GM21367 (cell line): ENCODE data around the gene ITCH.
"Not testable (repeated sequence)": the region's sequence is repeated elsewhere in the genome, so short reads cannot be mapped to it uniquely, and the experiment has no call there.

ENCODE experiments used
- ATAC-seq: cut with Tn5 transposase; IDR thresholded peaks from one replicate; pipeline ENCODE4 v1.9.1; 2021; ENCODE audit not compliant: unreplicated experiment

The ITCH gene

DNA sequence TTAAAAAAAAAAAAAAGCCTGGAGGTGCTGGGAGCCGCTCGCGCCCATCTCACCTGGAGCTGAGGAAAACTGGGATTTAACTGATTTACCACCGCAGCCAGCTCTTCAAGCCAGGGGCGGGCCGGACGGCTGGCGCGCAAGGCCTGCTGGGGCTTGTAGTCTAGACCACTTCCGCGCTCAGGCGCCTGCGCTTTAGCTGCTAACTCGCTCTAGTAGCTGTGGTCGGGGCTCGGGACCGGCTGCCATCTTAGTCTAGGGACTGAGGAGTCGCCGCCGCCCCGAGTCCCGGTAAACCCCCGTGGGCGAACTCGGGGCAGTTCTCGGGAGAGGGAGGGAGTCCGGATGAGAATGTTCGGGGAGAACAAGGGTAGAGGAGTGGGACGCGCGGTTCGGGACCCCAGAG is at the start of gene ITCH:
Gene ITCH, plus strand, starts transcription at position 212 of the 403 bp plus-strand sequence. CDS start 30,539 bp downstream, outside the sequence.
- ATAC-seq, result peak; percentile 76

GRCh38 chr20:34315236-34315635 is 47.8 kb upstream of the ITCH start:
- no peak for ATAC-seq

DNA sequence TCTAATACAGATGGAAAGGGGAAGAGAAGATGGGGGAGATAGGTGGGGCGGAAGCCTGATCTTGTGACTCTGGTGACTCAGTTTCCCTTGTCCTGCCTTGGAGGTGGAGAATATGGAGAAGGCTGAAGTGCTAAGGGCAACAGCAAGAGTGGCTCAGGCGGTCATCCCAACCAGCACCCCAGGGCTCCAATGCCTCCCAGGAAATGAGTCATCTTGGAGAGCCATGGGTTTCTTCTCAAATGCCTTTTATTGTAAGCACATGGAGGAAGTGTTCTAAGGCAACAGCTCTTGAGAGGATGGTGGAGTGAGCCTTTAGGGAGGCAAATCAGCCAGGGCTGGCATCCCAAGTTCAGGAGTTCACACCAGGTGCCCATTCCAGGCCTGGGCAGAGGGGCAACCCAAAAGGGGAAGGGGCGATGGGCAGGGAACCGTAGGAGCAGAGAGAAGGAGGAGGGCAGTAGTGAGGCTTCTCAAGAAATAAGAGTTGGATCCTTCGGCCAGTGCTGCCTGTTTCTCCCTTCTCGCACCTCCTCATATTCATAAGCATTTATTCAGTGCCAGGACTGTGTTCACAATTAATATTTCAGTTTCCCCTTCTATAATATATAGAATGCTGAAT is 46.8 kb upstream of the ITCH start:
- no peak for ATAC-seq

DNA sequence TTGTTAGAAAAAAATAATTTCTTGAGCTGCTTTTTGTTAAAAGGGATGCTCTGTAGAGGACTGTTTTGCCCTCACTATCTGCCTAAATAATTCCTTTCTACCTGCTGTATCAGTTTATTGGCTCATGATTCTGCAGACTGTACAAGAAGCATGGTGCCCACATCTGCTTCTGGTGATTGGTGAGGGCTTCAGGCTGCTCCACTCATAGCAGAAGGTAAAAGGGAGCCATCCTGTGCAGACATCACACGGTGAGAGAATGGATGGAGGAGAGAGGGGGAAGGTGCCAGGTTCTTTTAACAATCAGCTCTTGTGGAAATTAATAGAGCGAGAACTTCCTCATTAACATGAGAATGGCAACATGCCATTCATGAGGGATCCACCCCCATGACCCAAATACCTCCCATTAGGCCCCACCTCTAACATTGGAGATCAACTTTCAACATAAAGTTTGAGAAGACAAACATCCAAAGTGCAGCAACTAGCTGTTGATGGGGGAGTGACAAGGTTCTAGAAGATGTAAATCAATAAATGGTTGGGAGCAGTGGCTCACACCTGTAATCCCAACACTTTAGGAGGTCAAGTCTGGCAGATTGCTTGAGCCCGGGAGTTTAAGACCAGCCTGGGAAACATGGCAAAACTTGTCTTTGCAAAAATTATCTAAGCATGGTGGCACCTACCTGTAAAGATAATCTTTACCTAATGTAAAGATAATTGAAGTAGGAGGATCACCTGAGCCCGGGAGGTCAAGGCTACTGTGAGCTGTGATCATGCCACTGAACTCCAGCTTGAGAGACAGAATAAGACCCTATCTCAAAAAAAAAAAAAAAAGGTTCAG is 44.2 kb upstream of the ITCH start:
- no peak for ATAC-seq

DNA sequence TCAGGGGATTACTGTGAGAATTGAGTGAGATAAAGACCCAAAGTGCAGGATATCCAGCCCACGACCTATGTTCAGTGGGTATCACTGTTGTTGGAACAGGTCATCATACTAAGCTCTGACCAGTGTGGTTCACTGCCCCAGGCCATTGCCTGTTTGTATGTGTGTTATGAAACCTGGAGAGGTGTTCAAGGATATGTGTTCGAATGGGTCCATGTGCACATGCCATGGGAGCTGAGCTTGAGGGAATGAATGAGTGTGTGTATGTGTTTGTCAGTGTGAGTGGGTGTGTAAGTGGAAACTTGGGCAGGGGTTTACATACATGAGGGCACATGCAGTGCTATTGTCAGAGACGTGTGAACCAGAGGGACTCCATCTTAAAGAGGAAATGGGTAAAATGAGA is 42.2 kb upstream of the ITCH start:
- no peak for ATAC-seq

DNA sequence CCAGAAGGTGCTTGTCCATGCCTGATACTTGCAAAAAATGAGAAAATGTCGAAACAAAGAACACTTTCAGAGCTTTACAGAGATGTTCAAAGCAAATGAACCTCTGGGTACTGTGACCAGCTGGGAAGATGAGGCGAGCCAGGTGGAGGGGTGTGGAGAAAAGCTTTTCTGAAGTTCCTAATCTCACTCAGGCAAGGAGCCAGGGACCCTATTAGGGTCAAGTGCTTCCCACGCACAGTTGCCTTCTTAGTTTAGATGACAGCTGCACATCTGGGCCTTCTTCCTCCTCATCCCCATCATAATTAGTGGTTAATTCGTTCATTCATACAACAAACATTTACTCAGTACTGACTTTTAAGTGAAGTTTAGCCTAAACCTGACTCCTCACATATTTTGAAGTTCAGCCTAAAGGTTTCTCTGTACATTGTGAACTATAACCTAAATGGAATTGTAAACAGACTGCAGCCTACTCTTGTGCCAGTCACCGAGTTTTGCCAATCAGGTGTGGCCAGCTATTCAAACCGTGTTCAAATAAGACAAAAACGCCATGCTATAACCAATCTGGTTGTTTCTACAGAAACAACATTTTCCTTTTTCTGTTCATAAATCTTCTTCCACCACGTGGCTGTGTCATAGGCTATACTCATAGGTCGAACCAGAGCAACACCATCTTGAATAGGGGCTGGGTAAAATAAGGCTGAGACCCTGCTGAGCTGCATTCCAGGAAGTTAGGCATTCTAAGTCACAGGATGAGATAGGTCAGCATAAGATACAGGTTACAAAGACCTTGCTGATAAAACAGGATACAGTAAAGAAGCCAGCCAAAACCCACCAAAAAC is 40.6 kb upstream of the ITCH start:
- ATAC-seq, result no peak

DNA sequence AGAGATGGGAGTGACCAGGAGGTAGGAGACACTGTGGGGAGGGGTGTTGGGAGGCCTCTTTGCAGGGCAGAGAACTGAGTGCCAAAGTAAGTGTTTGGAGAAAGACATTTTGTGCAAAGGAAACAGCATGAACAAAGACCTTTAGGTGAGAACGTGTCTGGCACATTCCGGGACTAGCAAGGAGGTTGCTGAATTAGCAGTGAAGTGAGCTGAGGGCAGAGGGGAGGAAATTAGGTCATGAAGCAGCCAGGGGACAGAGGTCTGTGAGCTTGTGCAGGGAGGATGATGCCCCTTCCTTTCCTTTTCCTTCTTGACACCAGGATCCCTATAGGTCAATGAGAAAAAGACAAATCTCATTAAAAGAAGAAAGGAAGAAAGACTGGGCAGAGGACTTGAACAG is 38.5 kb upstream of the ITCH start:
- no peak for ATAC-seq

GRCh38 chr20:34328207-34328606 is 34.9 kb upstream of the ITCH start:
- not testable (repeated sequence) for ATAC-seq

DNA sequence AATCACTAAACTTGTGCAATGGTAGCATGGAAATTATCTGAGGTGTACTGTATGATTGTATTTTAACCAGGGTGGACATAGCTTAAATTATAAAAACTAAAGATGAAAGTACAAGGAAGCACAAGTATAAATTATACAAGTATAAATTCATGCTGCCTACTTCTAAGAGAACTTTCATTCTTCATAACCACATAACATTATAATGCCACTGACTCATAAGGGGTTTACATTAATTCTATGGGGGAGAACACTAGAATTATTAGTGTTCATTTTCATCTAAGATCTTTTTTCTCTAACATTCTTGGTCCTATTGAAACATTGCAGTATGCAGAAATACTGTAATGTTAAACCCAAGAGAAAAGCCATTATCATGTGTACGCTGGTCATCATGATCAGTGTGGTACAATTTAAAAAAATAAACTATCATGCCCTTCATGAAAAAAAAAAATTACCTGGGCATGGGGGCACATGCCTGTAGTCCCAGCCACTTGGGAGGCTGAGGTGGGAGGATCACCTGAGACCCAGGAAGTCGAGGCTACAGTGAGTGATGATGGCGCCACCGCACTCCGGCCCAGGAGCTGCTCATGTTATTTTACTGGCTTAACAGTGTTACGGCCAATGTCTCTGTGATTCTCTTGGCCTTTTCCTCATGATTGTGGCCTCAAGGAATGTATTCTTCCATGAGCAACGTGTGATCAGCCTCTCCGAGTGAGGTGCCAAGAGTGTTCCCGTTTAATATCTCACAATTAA is 34.0 kb upstream of the ITCH start:
- no peak for ATAC-seq

- not testable (repeated sequence) for ATAC-seq
These were observed 32.1 kb upstream of the ITCH start for GRCh38 chr20:34330861-34331544.

GRCh38 chr20:34331838-34332237 is 31.2 kb upstream of the ITCH start:
- no peak for ATAC-seq

DNA sequence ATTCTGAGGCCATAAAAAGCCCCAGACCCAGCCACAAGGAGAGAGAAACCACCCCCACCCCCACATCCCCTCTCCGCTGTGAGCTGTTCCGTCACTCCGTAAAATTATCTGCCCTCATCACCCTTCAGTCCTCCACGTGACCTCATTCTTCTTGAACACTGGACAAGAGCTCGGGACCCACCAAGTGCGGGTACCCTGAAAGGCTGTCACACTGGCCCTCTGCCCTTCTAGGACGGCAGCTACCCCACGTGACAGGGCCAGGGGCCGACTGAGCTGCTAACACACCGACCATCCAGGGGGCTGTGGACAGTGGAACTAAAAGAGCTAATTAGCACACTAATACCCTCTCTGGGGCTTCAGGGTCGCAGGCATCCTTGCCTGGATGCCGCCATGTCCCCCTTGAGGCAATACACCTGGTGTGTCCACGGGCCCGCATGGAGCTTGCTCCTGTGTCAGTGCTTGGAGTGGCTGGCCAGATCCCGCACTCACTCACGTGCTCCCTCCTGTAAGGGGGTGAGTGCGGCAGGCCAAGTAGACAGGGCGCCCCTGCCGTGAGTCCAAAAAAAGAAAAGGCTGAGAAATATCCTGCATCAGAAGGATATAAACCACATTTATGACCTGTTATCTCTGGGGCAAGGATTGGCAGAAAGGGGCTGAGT is 30.7 kb upstream of the ITCH start:
- ATAC-seq, result no peak

DNA sequence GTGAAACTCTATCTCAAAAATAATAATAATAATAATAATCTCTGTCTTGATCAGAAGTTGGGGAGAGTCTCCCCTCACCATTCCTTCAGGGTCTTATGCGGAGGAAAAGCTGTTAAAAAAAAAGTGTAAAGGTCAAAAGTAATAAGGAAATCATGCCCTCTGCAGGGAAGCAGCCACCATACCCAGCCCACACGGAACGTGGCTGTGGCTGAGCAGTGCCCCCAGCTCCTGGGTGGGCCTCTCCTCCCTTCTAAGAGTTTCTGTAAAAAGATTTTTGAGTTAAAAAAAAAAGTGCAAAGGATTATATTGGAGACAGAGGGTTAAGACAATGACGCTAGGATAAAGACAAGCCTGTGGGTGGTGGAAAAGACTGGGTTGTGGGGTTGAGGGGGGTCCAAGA is 29.3 kb upstream of the ITCH start:
- ATAC-seq, result no peak

DNA sequence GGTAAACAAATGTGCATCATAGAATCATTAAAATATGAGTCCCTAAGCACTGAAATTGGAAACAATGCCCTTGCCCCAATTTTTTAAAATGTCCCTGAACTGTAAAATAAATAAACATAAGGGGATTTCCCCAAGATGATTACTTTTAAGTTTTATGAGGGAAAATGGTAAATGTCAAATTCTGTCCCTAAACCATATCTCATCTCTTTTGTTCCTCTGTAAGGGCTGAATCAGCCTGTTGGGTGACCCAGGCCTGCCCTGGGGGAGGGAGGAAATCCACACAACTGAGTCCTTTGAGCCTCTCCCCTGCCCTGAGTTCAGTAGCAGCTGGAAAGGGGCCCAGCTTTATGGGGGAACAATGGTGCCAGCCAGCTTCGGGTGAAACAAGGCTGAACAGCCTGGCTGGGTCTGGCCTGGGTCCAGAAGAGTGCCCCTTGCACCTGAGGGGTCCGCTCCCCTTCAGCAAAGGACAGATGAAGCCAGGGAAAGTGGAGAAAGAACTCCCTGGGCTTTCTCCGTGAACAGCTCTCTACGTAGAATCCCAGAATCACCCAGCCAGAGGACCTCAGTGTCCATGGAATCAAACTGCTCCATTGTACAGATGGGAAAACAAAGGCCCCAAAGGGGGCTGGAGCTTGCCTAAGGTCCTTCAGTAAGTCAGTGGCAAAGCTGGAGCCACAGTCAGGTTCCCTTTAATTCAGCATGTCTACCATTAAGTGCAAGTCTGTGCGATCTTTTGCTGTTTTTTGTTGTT is 28.2 kb upstream of the ITCH start:
- no peak for ATAC-seq

DNA sequence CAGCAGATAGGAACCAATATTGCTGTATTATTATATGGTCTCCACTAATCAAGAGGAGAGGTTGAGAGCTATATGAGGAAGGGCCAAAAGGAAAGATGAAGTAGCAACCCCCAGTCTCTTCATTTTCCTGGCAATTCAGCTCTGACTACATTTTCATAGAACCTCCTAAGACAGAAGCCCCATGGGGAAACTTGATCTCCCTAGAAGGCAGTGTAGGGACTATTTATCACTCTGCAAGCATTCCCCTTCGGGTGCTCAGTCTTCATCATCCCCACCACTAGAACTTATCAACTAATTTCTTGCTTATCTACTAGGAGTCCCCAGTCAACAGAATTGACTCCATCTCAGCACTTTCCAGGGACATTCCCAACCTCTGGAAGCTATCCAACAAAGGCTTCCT is 25.5 kb upstream of the ITCH start:
- no peak for ATAC-seq

DNA sequence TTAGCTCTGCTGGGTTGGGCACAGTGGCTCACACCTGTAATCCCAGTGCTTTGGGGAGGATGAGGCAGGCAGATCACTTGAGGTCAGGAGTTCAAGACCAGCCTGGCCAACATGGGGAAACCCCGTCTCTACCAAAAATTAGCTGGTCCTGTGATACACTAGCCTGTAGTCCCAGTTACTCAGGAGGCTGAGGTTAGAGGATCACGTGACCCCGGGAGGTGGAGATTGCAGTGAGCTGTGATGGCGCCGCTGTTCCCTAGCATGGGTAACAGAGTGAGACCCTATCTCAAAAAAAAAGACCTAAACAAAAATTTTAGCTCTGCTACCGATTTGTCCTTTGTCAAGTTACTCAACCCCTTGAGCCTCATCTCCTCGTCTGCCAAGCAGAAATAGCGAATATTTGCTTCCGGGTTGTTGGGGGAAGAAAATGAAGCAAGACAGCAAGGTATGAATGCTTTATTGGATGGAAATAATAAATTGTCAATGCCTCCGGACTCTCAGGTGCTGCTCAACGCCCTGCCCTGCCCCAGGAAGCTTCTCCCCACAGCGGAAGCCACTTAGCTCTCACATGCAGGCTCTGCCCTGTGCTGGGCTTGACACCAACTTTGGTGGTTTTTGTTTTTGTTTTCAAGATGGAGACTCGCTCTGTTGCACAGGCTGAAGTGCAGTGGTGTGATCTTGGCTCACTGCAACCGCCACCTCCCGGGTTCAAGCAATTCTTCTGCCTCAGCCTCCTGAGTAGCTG is 24.9 kb upstream of the ITCH start:
- ATAC-seq, result no peak

DNA sequence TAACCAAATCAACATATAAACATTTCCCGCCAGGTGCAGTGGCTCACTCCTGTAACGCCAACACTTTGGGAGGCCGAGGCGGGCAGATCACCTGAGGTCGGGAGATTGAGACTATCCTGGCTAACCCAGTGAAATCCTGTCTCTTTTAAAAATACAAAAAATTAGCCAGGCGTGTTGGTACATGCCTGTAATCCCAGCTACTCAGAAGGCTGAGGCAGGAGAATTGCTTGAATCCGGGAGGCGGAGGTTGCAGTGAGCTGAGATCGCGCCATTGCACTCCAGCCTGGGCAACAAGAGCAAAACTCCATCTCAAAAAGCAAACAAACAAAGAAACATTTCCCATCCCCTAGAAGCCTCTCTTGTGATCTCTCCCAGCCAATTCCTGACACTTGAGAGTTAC is 22.3 kb upstream of the ITCH start:
- not testable (repeated sequence) for ATAC-seq

- not testable (repeated sequence) for ATAC-seq
These were observed 21.9 kb upstream of the ITCH start for GRCh38 chr20:34341199-34341598.
